GM18868 (cell line): ENCODE data around the gene ZNF48.

Experiments
- ATAC-seq: cut with Tn5 transposase; IDR thresholded peaks from one replicate; pipeline ENCODE4 v1.9.1; 2021; ENCODE audit warnings: mild to moderate bottlenecking, moderate library complexity; ENCODE audit not compliant: unreplicated experiment

Gene ZNF48

GRCh38 chr16:30358577-30358936 lies 36.7 kb upstream of the ZNF48 start:
- no peak for ATAC-seq

GRCh38 chr16:30358990-30359870 lies 36.0 kb upstream of the ZNF48 start:
- ATAC-seq: no peak

GRCh38 chr16:30359871-30360170 lies 35.4 kb upstream of the ZNF48 start:
- no peak for ATAC-seq

- no peak for ATAC-seq
These were observed 34.0 kb upstream of the ZNF48 start for GRCh38 chr16:30361180-30361579.

GRCh38 chr16:30365200-30365599 lies 30.0 kb upstream of the ZNF48 start:
- ATAC-seq: no peak

- ATAC-seq: no peak
These were observed 28.7 kb upstream of the ZNF48 start for GRCh38 chr16:30366511-30366910.

- ATAC-seq: no peak
These were observed 27.7 kb upstream of the ZNF48 start for GRCh38 chr16:30367349-30368009.

GRCh38 chr16:30368122-30368791 lies 27.0 kb upstream of the ZNF48 start:
- ATAC-seq: no peak

- no peak for ATAC-seq
These were observed 26.5 kb upstream of the ZNF48 start for GRCh38 chr16:30368792-30369090.

- ATAC-seq: no peak
These were observed 25.9 kb upstream of the ZNF48 start for GRCh38 chr16:30369091-30369937.

GRCh38 chr16:30369938-30370455 lies 25.2 kb upstream of the ZNF48 start:
- ATAC-seq: peak; percentile 3

- peak; percentile 76 for ATAC-seq
These were observed 24.6 kb upstream of the ZNF48 start, which contains the start of gene TBC1D10B for GRCh38 chr16:30370456-30371247. Gene TBC1D10B (minus strand): TSS chr16:30370494. CDS start chr16:30370183, 311 bp downstream.

- ATAC-seq: no peak
These were observed 23.9 kb upstream of the ZNF48 start for GRCh38 chr16:30371248-30371816.

- no peak for ATAC-seq
These were observed 23.0 kb upstream of the ZNF48 start for GRCh38 chr16:30372038-30372712.

GRCh38 chr16:30372725-30373124 lies 22.5 kb upstream of the ZNF48 start:
- ATAC-seq: no peak

- ATAC-seq: no peak
These were observed 20.7 kb upstream of the ZNF48 start, which contains the start of gene MYL11 for GRCh38 chr16:30374538-30374937. Gene MYL11 (plus strand): TSS chr16:30374802. CDS start chr16:30374858, 56 bp downstream.

GRCh38 chr16:30375864-30376263 lies 19.4 kb upstream of the ZNF48 start:
- no peak for ATAC-seq

GRCh38 chr16:30376461-30376902 lies 18.7 kb upstream of the ZNF48 start:
- no peak for ATAC-seq
